ENCODE data around the gene YEATS2.

Gene YEATS2

GRCh38 chr3:183837894-183838293 lies 140.3 kb downstream of the YEATS2 start:
- no peak overlapping the region for H3K9ac ChIP-seq (ENCODE audit: low read length)
- no peak overlapping the region for H3K4me3 ChIP-seq (ENCODE audit: low read depth, low read length)
- no peak overlapping the region for H3K27ac ChIP-seq (ENCODE audit: low read depth, low read length)
- no peaks in the 10 kb centered on the region for H3K27me3 ChIP-seq (ENCODE audit: control insufficient read depth, insufficient read depth, low read length)
- no peaks in the 10 kb centered on the region for H3K4me1 ChIP-seq (ENCODE audit: control insufficient read depth, insufficient read depth, low read length)
- peaks cover 68% of the 10 kb centered on the region for H3K36me3 ChIP-seq (ENCODE audit: control insufficient read depth, insufficient read depth, low read length)
- H3K9me3 ChIP-seq (ENCODE audit: control insufficient read depth, insufficient read depth, low read depth, low read length): no peaks in the 10 kb centered on the region

GRCh38 chr3:183839751-183840150 lies 142.2 kb downstream of the YEATS2 start:
- H3K27me3 ChIP-seq (ENCODE audit: control insufficient read depth, insufficient read depth, low read length): no peaks in the 10 kb centered on the region
- no peak overlapping the region for H3K4me3 ChIP-seq (ENCODE audit: low read depth, low read length)
- H3K36me3 ChIP-seq (ENCODE audit: control insufficient read depth, insufficient read depth, low read length): peaks cover 67% of the 10 kb centered on the region
- H3K9me3 ChIP-seq (ENCODE audit: control insufficient read depth, insufficient read depth, low read depth, low read length): no peaks in the 10 kb centered on the region
- no peak overlapping the region for H3K9ac ChIP-seq (ENCODE audit: low read length)
- no peaks in the 10 kb centered on the region for H3K4me1 ChIP-seq (ENCODE audit: control insufficient read depth, insufficient read depth, low read length)
- no peak overlapping the region for H3K27ac ChIP-seq (ENCODE audit: low read depth, low read length)

GRCh38 chr3:183844606-183845005 lies 147.0 kb downstream of the YEATS2 start:
- no peaks in the 10 kb centered on the region for H3K27me3 ChIP-seq (ENCODE audit: control insufficient read depth, insufficient read depth, low read length)
- no peak overlapping the region for H3K27ac ChIP-seq (ENCODE audit: low read depth, low read length)
- no peak overlapping the region for H3K4me3 ChIP-seq (ENCODE audit: low read depth, low read length)
- no peaks in the 10 kb centered on the region for H3K4me1 ChIP-seq (ENCODE audit: control insufficient read depth, insufficient read depth, low read length)
- H3K9ac ChIP-seq (ENCODE audit: low read length): no peak overlapping the region
- H3K9me3 ChIP-seq (ENCODE audit: control insufficient read depth, insufficient read depth, low read depth, low read length): no peaks in the 10 kb centered on the region
- H3K36me3 ChIP-seq (ENCODE audit: control insufficient read depth, insufficient read depth, low read length): peaks cover 83% of the 10 kb centered on the region

DNA sequence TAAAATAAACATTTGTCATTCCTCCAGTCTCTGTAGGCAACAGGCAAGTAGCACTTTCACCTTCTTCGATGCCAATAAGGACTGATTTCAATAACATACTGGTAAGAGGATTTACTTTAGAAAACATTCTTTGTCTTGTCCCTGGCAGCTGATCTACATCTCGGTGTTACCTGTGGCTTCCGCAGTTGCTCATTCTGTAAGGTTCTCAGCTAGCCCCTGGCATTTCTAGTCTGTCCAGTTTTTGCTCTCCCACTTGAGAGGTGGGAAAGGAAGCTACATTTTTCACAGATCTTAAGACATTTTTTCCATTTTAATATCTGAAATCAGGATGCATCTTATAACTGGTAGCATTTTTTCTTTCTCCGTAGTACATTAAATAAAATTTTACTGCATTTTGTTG lies 147.5 kb downstream of the YEATS2 start:
- no peaks in the 10 kb centered on the region for H3K27me3 ChIP-seq (ENCODE audit: control insufficient read depth, insufficient read depth, low read length)
- H3K4me1 ChIP-seq (ENCODE audit: control insufficient read depth, insufficient read depth, low read length): no peaks in the 10 kb centered on the region
- H3K4me3 ChIP-seq (ENCODE audit: low read depth, low read length): no peak overlapping the region
- no peaks in the 10 kb centered on the region for H3K9me3 ChIP-seq (ENCODE audit: control insufficient read depth, insufficient read depth, low read depth, low read length)
- H3K9ac ChIP-seq (ENCODE audit: low read length): no peak overlapping the region
- peaks cover 81% of the 10 kb centered on the region for H3K36me3 ChIP-seq (ENCODE audit: control insufficient read depth, insufficient read depth, low read length)
- H3K27ac ChIP-seq (ENCODE audit: low read depth, low read length): no peak overlapping the region

- no peak overlapping the region for H3K9ac ChIP-seq (ENCODE audit: low read length)
- H3K27me3 ChIP-seq (ENCODE audit: control insufficient read depth, insufficient read depth, low read length): no peaks in the 10 kb centered on the region
- H3K36me3 ChIP-seq (ENCODE audit: control insufficient read depth, insufficient read depth, low read length): peaks cover 80% of the 10 kb centered on the region
- no peaks in the 10 kb centered on the region for H3K9me3 ChIP-seq (ENCODE audit: control insufficient read depth, insufficient read depth, low read depth, low read length)
- H3K4me1 ChIP-seq (ENCODE audit: control insufficient read depth, insufficient read depth, low read length): no peaks in the 10 kb centered on the region
- H3K4me3 ChIP-seq (ENCODE audit: low read depth, low read length): no peak overlapping the region
- no peak overlapping the region for H3K27ac ChIP-seq (ENCODE audit: low read depth, low read length)
These were observed 148.2 kb downstream of the YEATS2 start for GRCh38 chr3:183845608-183846288.

DNA sequence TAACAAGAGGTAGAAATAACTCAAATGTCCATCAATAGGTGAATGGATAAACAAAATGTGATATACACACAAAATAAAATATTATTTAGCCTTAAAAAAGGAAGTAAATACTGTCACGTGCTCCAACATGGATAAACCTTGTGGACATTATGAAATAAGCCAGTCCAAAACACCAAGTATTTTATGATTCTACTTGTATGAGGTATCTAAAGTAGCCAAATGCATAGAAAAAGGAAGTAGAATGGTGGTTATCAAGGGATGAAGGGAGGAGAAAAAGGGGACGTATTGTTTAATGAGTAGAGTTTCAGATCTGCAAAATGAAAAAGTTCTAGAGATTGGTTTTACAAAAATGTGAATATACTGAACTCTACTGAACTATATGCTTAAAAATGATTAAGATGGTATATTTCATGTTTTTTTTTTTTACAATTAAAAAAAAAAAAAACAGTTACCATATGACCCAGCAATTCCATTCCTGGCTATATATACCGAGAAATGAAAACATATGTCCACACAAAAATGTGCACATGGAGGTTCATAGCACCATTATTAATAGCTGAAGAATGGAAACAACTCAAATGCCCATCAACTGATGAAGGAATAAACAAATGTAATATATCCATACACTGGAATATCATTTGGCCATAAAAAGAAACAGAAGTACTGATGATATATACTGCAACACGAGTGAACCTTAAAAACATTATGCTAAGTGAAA lies 156.9 kb downstream of the YEATS2 start:
- Histone ChIP-seq H3K4me1 (ENCODE audit: control insufficient read depth, insufficient read depth, low read length) (no peaks in the 10 kb centered on the region), H3K36me3 (ENCODE audit: control insufficient read depth, insufficient read depth, low read length) (peaks cover 61% of the 10 kb centered on the region), H3K27me3 (ENCODE audit: control insufficient read depth, insufficient read depth, low read length) (no peaks in the 10 kb centered on the region), H3K4me3 (ENCODE audit: low read depth, low read length) (no peak overlapping the region), H3K9me3 (ENCODE audit: control insufficient read depth, insufficient read depth, low read depth, low read length) (no peaks in the 10 kb centered on the region), H3K9ac (ENCODE audit: low read length) (no peak overlapping the region), H3K27ac (ENCODE audit: low read depth, low read length) (no peak overlapping the region)

DNA sequence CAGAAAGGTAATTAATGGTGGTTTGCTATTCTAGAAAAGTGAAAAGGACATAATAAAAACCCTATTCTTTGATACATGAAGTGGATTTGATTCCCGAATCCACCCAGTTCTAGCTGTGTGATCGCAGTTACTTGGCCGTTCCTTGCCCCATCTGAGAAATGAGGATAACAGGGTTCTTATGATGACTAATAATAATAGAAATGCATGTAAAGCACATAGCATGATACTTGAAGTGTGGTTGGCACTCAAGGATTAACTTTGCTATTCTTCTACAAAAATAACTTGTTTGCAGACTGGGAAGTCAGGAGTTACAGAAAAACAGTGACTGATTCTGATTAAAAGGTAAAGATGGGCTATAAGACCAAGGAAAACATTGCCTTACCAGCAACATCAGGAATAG lies 160.3 kb downstream of the YEATS2 start:
- Histone ChIP-seq H3K27me3 (ENCODE audit: control insufficient read depth, insufficient read depth, low read length) (no peaks in the 10 kb centered on the region), H3K27ac (ENCODE audit: low read depth, low read length) (no peak overlapping the region), H3K4me1 (ENCODE audit: control insufficient read depth, insufficient read depth, low read length) (no peaks in the 10 kb centered on the region), H3K9me3 (ENCODE audit: control insufficient read depth, insufficient read depth, low read depth, low read length) (no peaks in the 10 kb centered on the region), H3K9ac (ENCODE audit: low read length) (no peak overlapping the region), H3K36me3 (ENCODE audit: control insufficient read depth, insufficient read depth, low read length) (peaks cover 78% of the 10 kb centered on the region), H3K4me3 (ENCODE audit: low read depth, low read length) (no peak overlapping the region)

All from HUES6 (cell line).